ENCODE data around the gene SENP7.

SENP7 gene

GRCh38 chr3:101312545-101312944 is 200.5 kb downstream of the SENP7 start:
- DNase-seq = no peak

- no peak for DNase-seq
Measured at GRCh38 chr3:101311676-101312075, 201.3 kb downstream of the SENP7 start.

- no peak for DNase-seq
Measured at GRCh38 chr3:101310978-101311375, 202.0 kb downstream of the SENP7 start.

GRCh38 chr3:101308147-101308772 is 204.8 kb downstream of the SENP7 start:
- DNase-seq = peak in 1 of 5 experiments; percentile 21

GRCh38 chr3:101303836-101304235 is 209.2 kb downstream of the SENP7 start:
- no peak for DNase-seq

- peak in 1 of 5 experiments; percentile 22 for DNase-seq
Measured at GRCh38 chr3:101303089-101303731, 209.8 kb downstream of the SENP7 start.

GRCh38 chr3:101300073-101300472 is 212.9 kb downstream of the SENP7 start:
- no peak for DNase-seq

GRCh38 chr3:101292027-101292426 is 221.0 kb downstream of the SENP7 start:
- DNase-seq = no peak

GRCh38 chr3:101288294-101288693 is 224.7 kb downstream of the SENP7 start:
- DNase-seq = no peak

- no peak for DNase-seq
Measured at GRCh38 chr3:101284757-101285156, 228.3 kb downstream of the SENP7 start.

- no peak for DNase-seq
Measured at GRCh38 chr3:101281521-101282030, 231.4 kb downstream of the SENP7 start.

- no peak for DNase-seq
Measured at GRCh38 chr3:101279765-101280385, 233.1 kb downstream of the SENP7 start.

GRCh38 chr3:101279162-101279561 is 233.8 kb downstream of the SENP7 start:
- no peak for DNase-seq

GRCh38 chr3:101278727-101279126 is 234.3 kb downstream of the SENP7 start:
- DNase-seq = no peak

All from T-helper 2 cell (primary cell).